NCI-H524 (cell line): ENCODE measurements around the gene SLC2A14.
A peak's percentile ranks its signal among the peaks of the same experiment; 100 is the strongest.
"Not testable (repeated sequence)": the region's sequence is repeated elsewhere in the genome, so short reads cannot be mapped to it uniquely, and the experiment has no call there.

Experiments used
- DNase-seq, 2 experiments: peaks; one replicate each; lab custom pipeline; 2025; lab: John Stamatoyannopoulos, UW

SLC2A14 gene

GRCh38 chr12:7872566-7873319 is at the start of gene SLC2A14:
Gene SLC2A14, minus strand, starts transcription at chr12:7872915. Its CDS starts 3,035 bp downstream, at chr12:7869880.
- peak in 1 of 2 experiments; percentile 1 for DNase-seq

- DNase-seq = not testable (repeated sequence)
These were observed 48.5 kb upstream of the SLC2A14 start for GRCh38 chr12:7921181-7921580.

- DNase-seq = not testable (repeated sequence)
These were observed 45.5 kb upstream of the SLC2A14 start for GRCh38 chr12:7918268-7918590.

GRCh38 chr12:7917392-7918267 is 44.9 kb upstream of the SLC2A14 start:
- no peak for DNase-seq

- no peak for DNase-seq
These were observed 44.2 kb upstream of the SLC2A14 start for GRCh38 chr12:7916936-7917335.

GRCh38 chr12:7915661-7916403 is 43.1 kb upstream of the SLC2A14 start:
- peak; percentile 2 to 35 for DNase-seq

DNA sequence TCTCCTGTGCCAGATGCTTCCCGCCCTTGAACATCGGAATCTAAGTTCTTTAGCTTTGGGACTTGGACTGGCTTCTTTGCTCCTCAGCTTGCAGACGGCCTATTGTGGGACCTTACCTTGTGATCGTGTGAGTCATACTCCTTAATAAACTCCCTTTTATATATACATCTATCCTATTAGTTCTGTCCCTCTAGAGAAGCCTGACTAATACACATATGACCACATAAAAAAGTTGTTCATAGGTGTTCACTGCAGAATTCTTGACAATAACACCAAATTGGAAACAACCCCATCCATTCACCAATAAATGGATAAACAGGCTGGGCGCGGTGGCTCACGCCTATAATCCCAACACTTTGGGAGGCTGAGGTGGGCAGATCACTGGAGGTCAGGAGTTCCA is 37.4 kb upstream of the SLC2A14 start:
- DNase-seq = not testable (repeated sequence)

GRCh38 chr12:7907009-7907408 is 34.3 kb upstream of the SLC2A14 start:
- DNase-seq = peak in 1 of 2 experiments; percentile 1

DNA sequence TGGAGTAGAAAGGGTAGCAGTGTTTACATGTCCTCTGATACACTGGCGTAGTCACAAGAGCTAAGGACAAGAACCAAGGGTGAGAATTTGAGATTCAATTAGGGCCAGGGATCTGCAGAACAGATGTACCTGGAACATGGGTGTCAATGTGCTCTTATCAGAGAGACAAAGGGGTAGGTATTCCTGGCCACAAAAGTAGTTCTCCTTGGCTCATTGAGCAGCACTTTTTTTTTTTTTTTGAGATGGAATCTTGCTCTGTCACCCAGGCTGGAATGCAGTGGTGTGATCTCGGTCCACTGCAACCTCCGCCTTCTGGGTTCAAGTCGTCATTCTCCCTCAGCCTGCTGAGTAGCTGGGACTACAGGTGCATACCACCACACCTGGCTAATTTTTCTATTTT is 33.6 kb upstream of the SLC2A14 start:
- DNase-seq = not testable (repeated sequence)

DNA sequence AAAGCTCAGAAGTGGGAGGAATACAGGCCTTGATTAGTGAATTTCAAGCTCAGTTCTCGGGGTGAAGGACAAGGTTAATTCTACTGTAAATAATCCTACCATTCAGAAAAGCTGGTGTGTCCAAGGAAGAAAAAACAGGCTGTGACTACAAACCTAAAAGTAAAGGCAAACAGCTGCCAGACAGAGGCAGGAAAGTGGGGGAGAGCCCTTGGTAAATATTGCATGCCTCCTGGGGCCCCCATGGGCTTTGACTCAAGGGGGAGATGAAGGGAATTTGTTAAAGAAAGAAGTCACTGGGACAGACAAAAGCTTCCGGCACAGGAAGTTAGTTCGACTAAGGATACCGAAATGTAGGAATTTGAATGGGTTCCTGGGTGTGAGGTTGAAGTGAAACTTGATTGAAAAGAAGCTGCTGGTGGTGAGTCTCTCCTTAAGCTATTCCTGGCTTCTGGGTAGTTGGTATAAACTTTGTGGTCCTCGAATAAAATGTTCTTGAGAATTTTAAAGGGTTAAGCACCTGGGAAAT is 32.9 kb upstream of the SLC2A14 start:
- not testable (repeated sequence) for DNase-seq

DNA sequence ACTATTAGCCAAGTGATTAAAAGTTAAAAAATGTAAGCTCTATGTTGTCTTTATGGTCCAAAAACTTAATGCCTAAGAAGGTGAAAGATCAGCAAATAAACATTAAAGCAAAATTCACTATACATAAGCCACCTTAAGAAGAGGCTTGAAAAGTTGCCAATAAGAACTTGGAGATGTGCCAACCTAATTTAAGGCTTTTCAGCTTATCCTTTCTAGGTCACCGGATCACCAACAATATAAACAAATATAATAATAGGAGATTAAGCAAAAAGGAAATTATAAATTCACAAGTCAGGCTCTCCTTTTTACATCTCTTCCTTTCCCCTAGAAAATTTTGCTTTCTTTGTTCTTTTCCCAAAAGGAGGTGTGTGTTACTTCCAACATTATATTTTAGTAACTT is 32.4 kb upstream of the SLC2A14 start:
- peak; percentile 63 to 85 for DNase-seq

GRCh38 chr12:7902416-7902815 is 29.7 kb upstream of the SLC2A14 start:
- not testable (repeated sequence) for DNase-seq

DNA sequence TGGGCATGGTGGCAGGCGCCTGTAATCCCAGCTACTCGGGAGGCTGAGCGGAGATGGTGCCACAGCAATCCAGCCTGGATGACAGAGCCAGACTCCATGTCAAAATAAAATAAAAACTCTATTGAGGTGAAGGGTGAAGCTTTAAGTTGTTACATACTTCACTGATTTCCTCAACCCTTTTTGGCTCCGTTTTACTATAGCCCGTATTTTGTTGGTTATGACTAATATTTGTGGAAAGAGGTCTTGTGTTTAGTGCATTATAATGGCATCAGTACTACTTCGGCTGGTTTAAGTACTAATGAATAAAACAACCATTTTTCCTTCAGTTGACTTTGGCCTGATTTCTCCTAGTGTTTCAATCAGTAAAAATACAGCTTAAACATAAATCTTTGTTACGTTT is 27.0 kb upstream of the SLC2A14 start:
- no peak for DNase-seq

DNA sequence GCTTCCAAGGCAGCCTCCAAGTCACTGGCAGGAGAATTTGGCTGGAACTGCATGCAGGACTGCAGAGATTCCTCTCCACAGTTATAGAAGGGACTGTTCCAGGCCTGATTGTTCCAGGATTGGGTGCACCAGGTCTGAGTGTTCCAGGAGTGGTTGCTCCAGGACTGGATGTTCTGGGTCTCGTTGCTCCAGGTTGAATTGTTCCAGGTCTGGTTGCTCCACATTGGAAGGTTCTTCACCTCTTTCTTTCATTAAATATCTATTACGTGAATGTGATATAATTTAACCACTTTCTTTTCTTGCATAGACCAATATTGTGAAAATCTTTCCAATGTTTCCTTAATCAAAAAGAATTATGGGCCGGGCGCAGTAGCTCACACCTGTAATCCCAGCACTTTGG is 24.0 kb upstream of the SLC2A14 start:
- DNase-seq = not testable (repeated sequence)

GRCh38 chr12:7892186-7892980 is 19.7 kb upstream of the SLC2A14 start:
- no peak for DNase-seq

DNA sequence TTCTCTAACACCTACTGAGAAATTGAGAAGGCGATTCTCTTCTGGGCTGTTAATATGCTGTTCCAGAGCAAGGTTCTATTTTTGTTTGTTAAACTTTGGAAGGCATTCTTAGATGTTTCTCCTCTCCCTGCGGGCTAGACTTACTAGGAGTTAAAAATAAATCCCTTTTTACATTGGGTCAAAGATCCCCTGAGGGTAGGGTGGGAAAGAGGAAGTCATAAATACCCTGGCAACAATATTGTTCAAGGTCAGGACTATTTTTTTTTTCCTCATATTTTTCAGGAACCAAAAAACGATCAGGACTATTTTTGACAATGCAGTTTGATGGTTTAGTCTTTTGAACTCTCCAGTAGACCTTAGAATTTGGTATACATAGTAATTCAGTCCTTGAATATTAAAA is 12.0 kb upstream of the SLC2A14 start:
- DNase-seq = no peak

DNA sequence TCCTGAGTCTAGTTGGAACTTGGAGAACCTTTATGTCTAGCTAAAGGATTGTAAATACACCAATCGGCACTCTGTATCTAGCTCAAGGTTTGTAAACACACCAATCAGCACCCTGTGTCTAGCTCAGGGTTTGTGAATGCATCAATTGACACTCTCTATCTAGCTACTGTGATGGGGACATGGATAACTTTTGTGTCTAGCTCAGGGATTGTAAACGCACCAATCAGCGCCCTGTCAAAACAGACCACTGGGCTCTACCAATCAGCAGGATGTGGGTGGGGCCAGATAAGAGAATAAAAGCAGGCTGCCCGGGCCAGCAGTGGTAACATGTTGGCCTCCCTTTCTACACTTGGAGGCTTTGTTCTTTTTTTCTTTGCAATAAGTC is 9.0 kb upstream of the SLC2A14 start:
- DNase-seq = not testable (repeated sequence)

- DNase-seq = not testable (repeated sequence)
These were observed 8.4 kb upstream of the SLC2A14 start for GRCh38 chr12:7880952-7881735.

GRCh38 chr12:7879246-7879645 is 6.5 kb upstream of the SLC2A14 start:
- DNase-seq = no peak

DNA sequence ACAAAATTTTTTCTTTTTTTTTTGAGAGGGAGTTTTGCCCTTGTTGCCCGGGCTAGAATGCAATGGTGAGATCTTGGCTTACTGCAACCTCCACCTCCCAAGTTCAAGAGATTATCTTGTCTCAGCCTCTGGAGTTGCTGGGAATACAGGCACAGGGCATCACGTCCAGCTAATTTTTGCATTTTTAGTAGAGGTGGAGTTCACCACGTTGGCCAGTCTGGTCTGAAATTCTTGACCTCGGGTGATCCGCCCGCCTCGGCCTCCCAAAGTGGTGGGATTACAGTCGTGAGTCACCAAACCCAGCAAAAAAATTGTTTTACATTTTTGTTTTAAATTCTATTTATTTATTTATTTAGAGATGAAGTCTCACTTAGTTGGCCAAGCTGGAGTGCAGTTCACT is 4.7 kb upstream of the SLC2A14 start:
- DNase-seq = no peak

DNA sequence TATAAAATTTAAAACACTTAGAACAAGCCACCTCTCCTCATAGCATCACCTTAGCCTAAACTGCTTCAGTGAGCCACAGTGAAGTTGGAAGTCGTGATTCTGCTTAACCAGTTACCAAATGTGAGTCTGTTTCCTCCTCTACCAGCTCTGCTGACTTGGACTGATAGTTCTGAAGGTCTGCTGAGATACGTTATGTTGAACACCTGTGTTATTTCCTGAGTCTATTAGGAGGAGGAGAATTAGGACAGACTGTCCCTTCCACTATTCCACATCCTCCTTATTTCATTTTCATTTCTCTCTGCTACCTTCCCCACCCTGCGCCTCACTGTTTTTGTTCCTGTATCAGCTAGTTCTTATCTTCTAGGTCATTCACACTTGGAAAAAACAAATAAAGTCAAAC is 2.4 kb downstream of the SLC2A14 start:
- no peak for DNase-seq
